ENCODE results near the gene SMYD3. TPM values are rescaled to one million over a fixed set of nuclear protein-coding genes. Genes with fewer than 3 reads are reported as not detected.

SMYD3 gene
- polyA plus RNA-seq, 1 donor from 2014 or later: 48.6 TPM

DNA sequence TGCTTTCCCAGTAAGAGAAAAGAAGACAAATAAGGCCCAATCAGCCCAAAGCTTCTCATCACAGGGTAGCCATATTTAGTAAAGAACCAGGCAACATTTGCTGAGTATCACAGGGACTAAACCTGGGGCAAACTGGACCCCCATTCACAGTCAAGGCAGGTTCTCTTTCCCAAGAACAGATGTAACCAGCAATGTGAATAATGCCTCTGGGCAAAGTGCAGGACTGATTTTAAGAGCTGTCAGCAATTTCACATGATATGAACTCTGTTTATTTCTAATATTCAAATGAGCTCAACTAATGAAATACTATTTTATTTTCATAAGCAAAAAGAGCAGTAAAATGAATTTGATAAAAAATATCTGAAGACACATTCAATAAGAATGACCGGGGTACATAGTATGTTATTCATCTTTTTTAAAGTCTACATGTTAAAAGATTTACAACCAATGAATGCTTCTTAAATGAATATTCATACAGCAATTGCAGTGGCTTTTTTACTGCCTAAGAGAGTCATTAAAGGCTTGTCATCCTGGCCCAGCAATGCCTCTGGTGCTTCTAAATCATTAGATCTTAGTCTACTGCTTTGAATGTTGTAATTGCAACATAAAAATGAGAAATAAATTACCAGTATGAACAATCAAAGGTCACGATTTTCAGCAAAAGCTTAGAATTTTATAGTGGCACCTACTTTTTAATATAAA is 308.8 kb downstream of the SMYD3 start:
- H3K27ac ChIP-seq (ENCODE audit: low read length): no peak overlapping the region

DNA sequence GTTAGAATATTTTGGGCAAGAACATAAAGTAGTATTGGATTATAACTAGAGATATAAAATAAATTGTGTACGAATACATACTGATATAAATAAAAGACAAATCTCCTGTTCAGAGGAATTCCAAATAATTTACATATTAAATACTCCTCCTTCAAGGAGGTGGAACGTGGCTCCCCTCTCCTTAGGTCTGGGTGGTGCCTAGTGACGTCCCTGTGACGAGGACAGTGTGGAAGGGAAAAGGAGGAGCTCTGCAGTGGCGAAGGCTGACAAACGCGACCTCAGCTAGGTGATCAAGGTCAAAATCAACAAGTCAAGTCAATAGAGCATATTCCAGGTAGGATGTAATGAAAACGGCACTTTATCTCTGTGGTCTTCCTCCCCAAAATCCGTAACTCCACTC is 310.0 kb downstream of the SMYD3 start:
- Histone ChIP-seq H3K27me3 (ENCODE audit: insufficient read depth, low read depth, low read length) (no peaks in the 10 kb centered on the region), H3K9ac (ENCODE audit: low read length) (no peak overlapping the region), H3K4me3 (ENCODE audit: low read length) (no peak overlapping the region), H3K36me3 (ENCODE audit: insufficient read depth, low read length) (no peaks in the 10 kb centered on the region), H4K20me1 (ENCODE audit: insufficient read depth) (no peaks in the 10 kb centered on the region), H2AFZ (ENCODE audit: low read depth, low read length) (no peak overlapping the region), H3K9me3 (ENCODE audit: low read length) (no peaks in the 10 kb centered on the region), H3F3A (ENCODE audit: insufficient read depth, low read length, poor library complexity, severe bottlenecking) (no peaks in the 10 kb centered on the region), H3K4me2 (ENCODE audit: low read length) (no peak overlapping the region), H3K27ac (ENCODE audit: low read length) (no peak overlapping the region), H3K9me2 (ENCODE audit: insufficient read depth, low read length) (no peaks in the 10 kb centered on the region), H3K79me2 (replicated peaks; ENCODE audit: insufficient read depth, low read length) (no peaks in the 10 kb centered on the region)
- TF ChIP-seq, protein P1, sequence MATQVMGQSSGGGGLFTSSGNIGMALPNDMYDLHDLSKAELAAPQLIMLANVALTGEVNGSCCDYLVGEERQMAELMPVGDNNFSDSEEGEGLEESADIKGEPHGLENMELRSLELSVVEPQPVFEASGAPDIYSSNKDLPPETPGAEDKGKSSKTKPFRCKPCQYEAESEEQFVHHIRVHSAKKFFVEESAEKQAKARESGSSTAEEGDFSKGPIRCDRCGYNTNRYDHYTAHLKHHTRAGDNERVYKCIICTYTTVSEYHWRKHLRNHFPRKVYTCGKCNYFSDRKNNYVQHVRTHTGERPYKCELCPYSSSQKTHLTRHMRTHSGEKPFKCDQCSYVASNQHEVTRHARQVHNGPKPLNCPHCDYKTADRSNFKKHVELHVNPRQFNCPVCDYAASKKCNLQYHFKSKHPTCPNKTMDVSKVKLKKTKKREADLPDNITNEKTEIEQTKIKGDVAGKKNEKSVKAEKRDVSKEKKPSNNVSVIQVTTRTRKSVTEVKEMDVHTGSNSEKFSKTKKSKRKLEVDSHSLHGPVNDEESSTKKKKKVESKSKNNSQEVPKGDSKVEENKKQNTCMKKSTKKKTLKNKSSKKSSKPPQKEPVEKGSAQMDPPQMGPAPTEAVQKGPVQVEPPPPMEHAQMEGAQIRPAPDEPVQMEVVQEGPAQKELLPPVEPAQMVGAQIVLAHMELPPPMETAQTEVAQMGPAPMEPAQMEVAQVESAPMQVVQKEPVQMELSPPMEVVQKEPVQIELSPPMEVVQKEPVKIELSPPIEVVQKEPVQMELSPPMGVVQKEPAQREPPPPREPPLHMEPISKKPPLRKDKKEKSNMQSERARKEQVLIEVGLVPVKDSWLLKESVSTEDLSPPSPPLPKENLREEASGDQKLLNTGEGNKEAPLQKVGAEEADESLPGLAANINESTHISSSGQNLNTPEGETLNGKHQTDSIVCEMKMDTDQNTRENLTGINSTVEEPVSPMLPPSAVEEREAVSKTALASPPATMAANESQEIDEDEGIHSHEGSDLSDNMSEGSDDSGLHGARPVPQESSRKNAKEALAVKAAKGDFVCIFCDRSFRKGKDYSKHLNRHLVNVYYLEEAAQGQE (IDR thresholded peaks at IDR 0.05; ENCODE audit: borderline replicate concordance): no peak
- TF ChIP-seq MXI1 (conservative IDR thresholded peaks at IDR 0.05; ENCODE audit: poor library complexity, severe bottlenecking): no peak
- TF ChIP-seq RAD21 (conservative IDR thresholded peaks at IDR 0.05): no peak
- TF ChIP-seq TAF1 (IDR thresholded peaks at IDR 0.05; ENCODE audit: low read depth): no peak
- TF ChIP-seq EZH2 (IDR thresholded peaks at IDR 0.05; ENCODE audit: borderline replicate concordance, insufficient read depth, low read length, poor library complexity, severe bottlenecking): no peak
- TF ChIP-seq SMC3 (conservative IDR thresholded peaks at IDR 0.05; ENCODE audit: poor library complexity): no peak
- no peak for TF ChIP-seq EP300 (conservative IDR thresholded peaks at IDR 0.05; ENCODE audit: poor library complexity, severe bottlenecking)
- no peak for TF ChIP-seq POLR2AphosphoS5 (IDR thresholded peaks at IDR 0.05)
- TF ChIP-seq, protein P2, sequence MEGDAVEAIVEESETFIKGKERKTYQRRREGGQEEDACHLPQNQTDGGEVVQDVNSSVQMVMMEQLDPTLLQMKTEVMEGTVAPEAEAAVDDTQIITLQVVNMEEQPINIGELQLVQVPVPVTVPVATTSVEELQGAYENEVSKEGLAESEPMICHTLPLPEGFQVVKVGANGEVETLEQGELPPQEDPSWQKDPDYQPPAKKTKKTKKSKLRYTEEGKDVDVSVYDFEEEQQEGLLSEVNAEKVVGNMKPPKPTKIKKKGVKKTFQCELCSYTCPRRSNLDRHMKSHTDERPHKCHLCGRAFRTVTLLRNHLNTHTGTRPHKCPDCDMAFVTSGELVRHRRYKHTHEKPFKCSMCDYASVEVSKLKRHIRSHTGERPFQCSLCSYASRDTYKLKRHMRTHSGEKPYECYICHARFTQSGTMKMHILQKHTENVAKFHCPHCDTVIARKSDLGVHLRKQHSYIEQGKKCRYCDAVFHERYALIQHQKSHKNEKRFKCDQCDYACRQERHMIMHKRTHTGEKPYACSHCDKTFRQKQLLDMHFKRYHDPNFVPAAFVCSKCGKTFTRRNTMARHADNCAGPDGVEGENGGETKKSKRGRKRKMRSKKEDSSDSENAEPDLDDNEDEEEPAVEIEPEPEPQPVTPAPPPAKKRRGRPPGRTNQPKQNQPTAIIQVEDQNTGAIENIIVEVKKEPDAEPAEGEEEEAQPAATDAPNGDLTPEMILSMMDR (IDR thresholded peaks at IDR 0.05; ENCODE audit: poor library complexity, severe bottlenecking): no peak

More for the DNA sequence above, 308.8 kb downstream of the SMYD3 start:
- no peak overlapping the region for H2AFZ ChIP-seq (ENCODE audit: low read depth, low read length)
- H3K79me2 ChIP-seq (replicated peaks; ENCODE audit: insufficient read depth, low read length): no peaks in the 10 kb centered on the region
- no peaks in the 10 kb centered on the region for H3K36me3 ChIP-seq (ENCODE audit: insufficient read depth, low read length)
- no peaks in the 10 kb centered on the region for H3K9me2 ChIP-seq (ENCODE audit: insufficient read depth, low read length)
- no peak overlapping the region for H3K4me2 ChIP-seq (ENCODE audit: low read length)
- H3K4me3 ChIP-seq (ENCODE audit: low read length): no peak overlapping the region
- no peaks in the 10 kb centered on the region for H3F3A ChIP-seq (ENCODE audit: insufficient read depth, low read length, poor library complexity, severe bottlenecking)
- no peak overlapping the region for H3K9ac ChIP-seq (ENCODE audit: low read length)
- TF ChIP-seq RAD21 (conservative IDR thresholded peaks at IDR 0.05): no peak
- TF ChIP-seq, protein P1 (IDR thresholded peaks at IDR 0.05; ENCODE audit: borderline replicate concordance): no peak
- TF ChIP-seq, protein P2 (IDR thresholded peaks at IDR 0.05; ENCODE audit: poor library complexity, severe bottlenecking): no peak
- no peak for TF ChIP-seq SMC3 (conservative IDR thresholded peaks at IDR 0.05; ENCODE audit: poor library complexity)
- TF ChIP-seq MXI1 (conservative IDR thresholded peaks at IDR 0.05; ENCODE audit: poor library complexity, severe bottlenecking): no peak
- TF ChIP-seq POLR2AphosphoS5 (IDR thresholded peaks at IDR 0.05): no peak
- TF ChIP-seq EP300 (conservative IDR thresholded peaks at IDR 0.05; ENCODE audit: poor library complexity, severe bottlenecking): no peak
- no peak for TF ChIP-seq EZH2 (IDR thresholded peaks at IDR 0.05; ENCODE audit: borderline replicate concordance, insufficient read depth, low read length, poor library complexity, severe bottlenecking)
- H3K9me3 ChIP-seq (ENCODE audit: low read length): no peaks in the 10 kb centered on the region
- no peaks in the 10 kb centered on the region for H4K20me1 ChIP-seq (ENCODE audit: insufficient read depth)
- no peaks in the 10 kb centered on the region for H3K27me3 ChIP-seq (ENCODE audit: insufficient read depth, low read depth, low read length)

Measured in neural cell (in vitro differentiated cells).